GM12878 (cell line): ENCODE data around the gene PTTG2. TPM values are rescaled to one million over a fixed set of nuclear protein-coding genes. Genes with fewer than 3 reads are reported as not detected.
A peak's percentile ranks its signal among the peaks of the same experiment; 100 is the strongest.

Source experiments
- CHD2 ChIP-seq: IDR thresholded peaks from 2 replicates; pipeline ENCODE4 v1.6.1; 2011; ENCODE audit warnings: low read depth, low read length, improper control_type of control experiment, borderline replicate concordance
- CREM ChIP-seq: IDR thresholded peaks from 2 replicates; pipeline ENCODE4 v1.6.1; 2014; ENCODE audit warnings: antibody characterized with exemption, low read depth
- EP300 ChIP-seq, 2 experiments: fragments of 150-350 bp in 1 of 2; IDR thresholded peaks; 2 replicates each; pipeline ENCODE4 v1.6.1; 2011 to 2012; ENCODE audit warnings: low read depth in 2 of 2, low read length in 2 of 2, borderline replicate concordance in 1 of 2, improper control_type of control experiment in 1 of 2, inconsistent platforms in 1 of 2; ENCODE audit not compliant: control insufficient read depth in 1 of 2
- FOXM1 ChIP-seq: IDR thresholded peaks from 2 replicates; pipeline ENCODE4 v1.6.1; 2012; ENCODE audit warnings: low read depth, mild to moderate bottlenecking, inconsistent platforms, low read length, moderate library complexity
- MXI1 ChIP-seq: fragments of 150-350 bp; IDR thresholded peaks from 2 replicates; pipeline ENCODE4 v1.6.1; 2011; ENCODE audit warnings: low read depth, mild to moderate bottlenecking, inconsistent platforms, low read length, improper control_type of control experiment
- NFXL1 ChIP-seq: fragments of 450-650 bp; IDR thresholded peaks from 2 replicates; pipeline ENCODE4 v1.6.1; 2017; ENCODE audit warnings: antibody characterized with exemption, mild to moderate bottlenecking, borderline replicate concordance
- NR2F1 ChIP-seq: fragments of 450-650 bp; conservative IDR thresholded peaks from 2 replicates; pipeline ENCODE4 v1.6.1; 2017; ENCODE audit warnings: mild to moderate bottlenecking
- PKNOX1 ChIP-seq: fragments of 450-650 bp; IDR thresholded peaks from 2 replicates; pipeline ENCODE4 v1.6.1; 2016; ENCODE audit warnings: mild to moderate bottlenecking
- POLR2AphosphoS2 ChIP-seq: IDR thresholded peaks from 2 replicates; pipeline ENCODE4 v1.6.1; 2011; ENCODE audit warnings: low read depth, mild to moderate bottlenecking, low read length, improper control_type of control experiment, moderate library complexity
- RAD21 ChIP-seq: IDR thresholded peaks from 2 replicates; pipeline ENCODE4 v1.6.1; 2011; ENCODE audit warnings: mild to moderate bottlenecking, low read depth, low read length, moderate library complexity; ENCODE audit not compliant: insufficient read depth
- RCOR1 ChIP-seq: conservative IDR thresholded peaks from 2 replicates; pipeline ENCODE4 v1.6.1; 2012; ENCODE audit warnings: low read depth, low read length, improper control_type of control experiment
- REST ChIP-seq: IDR thresholded peaks from 2 replicates; pipeline ENCODE4 v1.6.1; 2012; ENCODE audit warnings: mild to moderate bottlenecking, low read depth, low read length
- SMAD1 ChIP-seq: fragments of 450-650 bp; IDR thresholded peaks from 2 replicates; pipeline ENCODE4 v1.6.1; 2018; ENCODE audit warnings: mild to moderate bottlenecking, low read depth; ENCODE audit not compliant: partially characterized antibody
- SMAD5 ChIP-seq: IDR thresholded peaks from 2 replicates; pipeline ENCODE4 v1.6.1; 2016; ENCODE audit warnings: antibody characterized with exemption, low read depth
- SREBF1 ChIP-seq: IDR thresholded peaks from 2 replicates; pipeline ENCODE4 v1.6.1; 2012; ENCODE audit warnings: mild to moderate bottlenecking, low read length
- TARDBP ChIP-seq: IDR thresholded peaks from 2 replicates; pipeline ENCODE4 v1.6.1; 2016; ENCODE audit warnings: borderline replicate concordance
- YY1 ChIP-seq: IDR thresholded peaks from 2 replicates; pipeline ENCODE4 v1.6.1; 2011; ENCODE audit warnings: low read depth, mild to moderate bottlenecking, low read length
- ZBTB33 ChIP-seq: fragments of 450-650 bp; IDR thresholded peaks from 2 replicates; pipeline ENCODE4 v1.6.1; 2017; ENCODE audit warnings: mild to moderate bottlenecking
- ZBTB40 ChIP-seq: fragments of 450-650 bp; IDR thresholded peaks from 2 replicates; pipeline ENCODE4 v1.6.1; 2016; ENCODE audit warnings: mild to moderate bottlenecking, moderate library complexity, borderline replicate concordance
- ZSCAN29 ChIP-seq: fragments of 450-650 bp; IDR thresholded peaks from 2 replicates; pipeline ENCODE4 v1.6.1; 2017; ENCODE audit warnings: mild to moderate bottlenecking, moderate library complexity
- polyA plus RNA-seq, 11 experiments: library from polyadenylated mRNA; depleted of rRNA in 4 of 11; unstranded in 6 of 11; stranded (reverse) in 5 of 11; fragments of >200 nt; fragmentation: Nextera tagmentation in 4 of 11; fragmentation: Illumina TruSeq in 1 of 11; extraction: Ambion mirVana in 4 of 11; extraction: Trizol in 1 of 11; gene quantifications; 1 replicate in 1 of 11; 2 replicates in 10 of 11; pipeline versions ENCODE4 v1.2.1 to v1.2.3, GENCODE V29; 2011 to 2016; ENCODE audit warnings: inconsistent platforms in 2 of 11, missing spikeins in 2 of 11, low read depth in 1 of 11
- total RNA-seq, 4 experiments: library from RNA; depleted of rRNA in 3 of 4; stranded (reverse); fragments of >200 nt in 3 of 4; fragmentation: Illumina TruSeq in 1 of 4; extraction: Trizol in 1 of 4; gene quantifications; 2 replicates each; pipeline versions ENCODE4 v1.2.1 to v1.2.3, GENCODE V29; 2013 to 2021

Gene PTTG2
- total and polyA plus RNA-seq, 10 of the 15 experiments (the other 5 are each of a cell fraction or from before 2014, with no cell fraction given): 0.09 to 0.54 (median 0.39) TPM; not detected in 4

- no peak for TF ChIP-seq REST
- TF ChIP-seq CREM: peak; percentile 12; the same call in 1 of the 2 replicates
- TF ChIP-seq SMAD5: no peak
- TF ChIP-seq ZBTB33: no peak
- no peak for TF ChIP-seq SMAD1
- TF ChIP-seq CHD2: no peak
- TF ChIP-seq RAD21: peak; percentile 66
- TF ChIP-seq RCOR1: no peak
- TF ChIP-seq ZBTB40: no peak; the same call in 1 of the 2 replicates
- no peak for TF ChIP-seq EP300 (IDR thresholded peaks at IDR 0.05; ENCODE audit: borderline replicate concordance in 1 of 2, control insufficient read depth in 1 of 2, low read depth in 2 of 2, low read length in 2 of 2)
- no peak for TF ChIP-seq PKNOX1
- no peak for TF ChIP-seq YY1
- no peak for TF ChIP-seq POLR2AphosphoS2
- TF ChIP-seq NR2F1: peak; percentile 74
- no peak for TF ChIP-seq FOXM1
- no peak for TF ChIP-seq SREBF1
- no peak for TF ChIP-seq MXI1
- TF ChIP-seq NFXL1: no peak
- no peak; the same call in 1 of the 2 replicates for TF ChIP-seq ZSCAN29
- TF ChIP-seq TARDBP: no peak
Measured at GRCh38 chr4:37977471-37978247, 17.5 kb downstream of the PTTG2 start (continued).
